Tibial artery (tissue), 4 donors: ENCODE results near the gene PAN2.
"Not testable (repeated sequence)": the region's sequence is repeated elsewhere in the genome, so short reads cannot be mapped to it uniquely, and the experiment has no call there.

Experiments
- DNase-seq, 2 donors: peaks; one replicate each; pipeline ENCODE4 v3.0.0-alpha.2; 2019
- H3K27ac ChIP-seq, 2 donors: fragments of 200-600 bp; sonication (generic) in 1 of 2; 1 replicate in 1 of 2; 2 replicates in 1 of 2; pipeline ENCODE4 v1.5.1; 2018 to 2019; ENCODE audit warnings: mild to moderate bottlenecking in 1 of 2
- H3K27me3 ChIP-seq, 2 donors: fragments of 200-600 bp; sonication (generic) in 1 of 2; one replicate each; pipeline versions ENCODE4 v1.5.1 to v1.6.0; 2016 to 2019
- H3K36me3 ChIP-seq, 3 donors: fragments of 200-600 bp; sonication (generic) in 2 of 3; one replicate each; pipeline ENCODE4 v1.5.1; 2016 to 2019; ENCODE audit warnings: mild to moderate bottlenecking in 2 of 3
- H3K4me1 ChIP-seq, 4 donors: fragments of 200-600 bp; sonication (generic) in 2 of 4; 1 replicate in 3 of 4; 2 replicates in 1 of 4; pipeline ENCODE4 v1.5.1; 2016 to 2019
- H3K4me3 ChIP-seq, 2 donors: fragments of 200-600 bp; sonication (generic) in 1 of 2; 1 replicate in 1 of 2; 2 replicates in 1 of 2; pipeline ENCODE4 v1.5.1; 2018 to 2019; ENCODE audit warnings: mild to moderate bottlenecking in 2 of 2
- H3K9me3 ChIP-seq, 3 donors: fragments of 200-600 bp; sonication (generic) in 1 of 3; one replicate each; pipeline ENCODE4 v1.5.1; 2016 to 2019
- CTCF ChIP-seq, 2 experiments: fragments of 200-600 bp in 1 of 2; fragments of 450-650 bp in 1 of 2; IDR thresholded peaks; one replicate each; pipeline ENCODE4 v1.5.1; 2017 to 2019; ENCODE audit warnings: antibody characterized with exemption in 2 of 2, mild to moderate bottlenecking in 1 of 2, moderate library complexity in 1 of 2
- intact Hi-C: fragments of 100-400 bp; cut with DNase I; formaldehyde crosslinking; loops from one replicate; pipeline ENCODE4 v1.15.0; 2023; ENCODE audit warnings: low total_unique reads

PAN2 gene

GRCh38 chr12:56346675-56347074, 12.9 kb upstream of the PAN2 start:
- no peaks in the 10 kb centered on the region for H3K4me1 ChIP-seq
- no peak overlapping the region for H3K4me3 ChIP-seq
- no peak for TF ChIP-seq CTCF (IDR thresholded peaks at IDR 0.05)
- H3K27me3 ChIP-seq: no peaks in the 10 kb centered on the region
- DNase-seq: no peak
- intact Hi-C loops: no loop called here
- H3K36me3 ChIP-seq: peaks cover 69 to 98% (median 83%) of the 10 kb centered on the region in 3 donors
- H3K9me3 ChIP-seq: no peaks in the 10 kb centered on the region
- no peak overlapping the region for H3K27ac ChIP-seq

GRCh38 chr12:56342290-56342689, 8.5 kb upstream of the PAN2 start:
- intact Hi-C loops, H3K4me1 ChIP-seq, H3K27me3 ChIP-seq, DNase-seq, H3K27ac ChIP-seq, H3K4me3 ChIP-seq, H3K9me3 ChIP-seq: not testable (repeated sequence)
- H3K36me3 ChIP-seq: peaks cover 28 to 58% (median 39%) of the 10 kb centered on the region in 3 donors

GRCh38 chr12:56341616-56342015, 7.8 kb upstream of the PAN2 start:
- Histone ChIP-seq H3K36me3 (peaks cover 22 to 51% (median 32%) of the 10 kb centered on the region in 3 donors), H3K27ac (no peak overlapping the region)

GRCh38 chr12:56339158-56339422, 5.3 kb upstream of the PAN2 start:
- Histone ChIP-seq H3K36me3 (peaks cover 10 to 28% (median 16%) of the 10 kb centered on the region in 3 donors), H3K4me1 (peaks cover 0 to 7% (median 2%) of the 10 kb centered on the region in 4 donors), H3K9me3 (no peaks in the 10 kb centered on the region), H3K4me3 (no peak overlapping the region), H3K27ac (no peak overlapping the region), H3K27me3 (no peaks in the 10 kb centered on the region)
- DNase-seq: no peak
- TF ChIP-seq CTCF (IDR thresholded peaks at IDR 0.05): no peak
- intact Hi-C loops: no loop called here

More at GRCh38 chr12:56341616-56342015, 7.8 kb upstream of the PAN2 start:
- Histone ChIP-seq H3K4me3 (no peak overlapping the region), H3K4me1 (no peaks in the 10 kb centered on the region), H3K9me3 (no peaks in the 10 kb centered on the region), H3K27me3 (no peaks in the 10 kb centered on the region)
- no peak for TF ChIP-seq CTCF (IDR thresholded peaks at IDR 0.05)
- intact Hi-C loops: no loop called here
- DNase-seq: no peak

- Histone ChIP-seq H3K9me3 (no peaks in the 10 kb centered on the region), H3K36me3 (peaks cover 6 to 22% (median 10%) of the 10 kb centered on the region in 3 donors), H3K4me1 (peaks cover 0 to 7% (median 2%) of the 10 kb centered on the region in 4 donors), H3K27ac (no peak within 1 kb of the TSS), H3K27me3 (no peaks in the 10 kb centered on the region), H3K4me3 (no peak within 1 kb of the TSS)
- TF ChIP-seq CTCF (IDR thresholded peaks at IDR 0.05): no peak
- DNase-seq: no peak
- intact Hi-C loops: no loop called here
Measured at GRCh38 chr12:56338308-56339157, 4.7 kb upstream of the PAN2 start, which contains the start of gene IL23A. Gene IL23A (plus strand): TSS chr12:56338884. CDS start chr12:56339045, 161 bp downstream.

- Histone ChIP-seq H3K27me3 (no peaks in the 10 kb centered on the region), H3K4me3 (no peak overlapping the region), H3K27ac (no peak overlapping the region), H3K9me3 (no peaks in the 10 kb centered on the region), H3K4me1 (peaks cover 0 to 14% (median 8%) of the 10 kb centered on the region in 4 donors), H3K36me3 (peaks cover 0 to 15% (median 3%) of the 10 kb centered on the region in 3 donors)
- TF ChIP-seq CTCF (IDR thresholded peaks at IDR 0.05): no peak
- no peak for DNase-seq
- intact Hi-C loops: no loop called here
Measured at GRCh38 chr12:56337753-56338251, 4.0 kb upstream of the PAN2 start.
